HepG2 (cell line): Measurements from ENCODE around the gene PLAC9. TPM values are rescaled to one million over a fixed set of nuclear protein-coding genes. Genes with fewer than 3 reads are reported as not detected.

Experiments
- ATAC-seq: fragments of 200-7000 bp; cut with Tn5 transposase; 3 replicates; pipeline ENCODE4 v1.9.1; 2020; ENCODE audit warnings: mild to moderate bottlenecking, moderate library complexity
- BruUV-seq: library from RNA; stranded (reverse); fragments of 400-500 nt; replicated peaks from 2 replicates; lab custom pipeline; 2021; lab: Mats Ljungman, UMichigan
- CTCF ChIA-PET: fragments of 300-600 bp; formaldehyde crosslinking; extraction: SDS; loops from one replicate; lab custom pipeline; 2021; ENCODE audit warnings: low total read pairs, inconsistent platforms, low intra/inter-chr PET ratio; lab: Yijun Ruan, JAX
- POLR2A ChIA-PET: fragments of 350-600 bp; sonication (Branson Sonifier 250); formaldehyde crosslinking; loops from one replicate; lab custom pipeline; 2020; ENCODE audit warnings: antibody characterized with exemption, inconsistent platforms; lab: Yijun Ruan, JAX
- DNase-seq: peaks from one replicate; pipeline ENCODE4 v3.0.0-alpha.2; 2015; ENCODE audit warnings: low spot score
- FAIRE-seq: peaks from 3 replicates; lab custom pipeline; 2011; peaks lifted over from hg19 to GRCh38; lab: Jason Lieb, UNC
- H2AFZ ChIP-seq: one replicate; pipeline ENCODE4 v1.6.1; 2011; ENCODE audit warnings: low read length, inconsistent platforms
- H3K27ac ChIP-seq: fragments of 300-600 bp; 3 replicates; pipeline ENCODE4 v1.8.0; 2011; ENCODE audit warnings: mixed run types, mild to moderate bottlenecking, mixed read lengths, low read length, inconsistent platforms; ENCODE audit not compliant: insufficient read depth; ENCODE audit errors: extremely low read length
- H3K27me3 ChIP-seq, 2 experiments: fragments of 200-600 bp in 1 of 2; 2 replicates in 1 of 2; 3 replicates in 1 of 2; pipeline versions ENCODE4 v1.6.0 to v1.8.0; 2011; ENCODE audit warnings: low read length in 2 of 2, mild to moderate bottlenecking in 2 of 2, moderate library complexity in 2 of 2, inconsistent platforms in 1 of 2; ENCODE audit not compliant: insufficient read depth in 2 of 2, control insufficient read depth in 1 of 2
- H3K36me3 ChIP-seq, 2 experiments: fragments of 200-600 bp in 1 of 2; replicated peaks in 1 of 2; 2 replicates in 1 of 2; 3 replicates in 1 of 2; pipeline versions ENCODE4 v1.5.1 to v1.8.0; 2011; ENCODE audit warnings: low read length in 2 of 2, inconsistent platforms in 1 of 2; ENCODE audit not compliant: insufficient read depth in 2 of 2, control insufficient read depth in 1 of 2
- H3K4me1 ChIP-seq: 2 replicates; pipeline ENCODE4 v1.5.1; 2012; ENCODE audit warnings: low read length, inconsistent platforms; ENCODE audit not compliant: insufficient read depth
- H3K4me2 ChIP-seq: 2 replicates; pipeline ENCODE4 v1.6.0; 2011; ENCODE audit warnings: low read depth, low read length, inconsistent platforms
- H3K4me3 ChIP-seq, 3 experiments: fragments of 200-600 bp in 1 of 3; sonication (generic), shearing (Covaris generic) in 1 of 3; replicated peaks in 1 of 3; 2 replicates each; pipeline ENCODE4 v1.5.1; 2011 to 2016; ENCODE audit warnings: low read length in 3 of 3, inconsistent platforms in 2 of 3, low read depth in 2 of 3, mild to moderate bottlenecking in 2 of 3, control low read depth in 1 of 3, mixed read lengths in 1 of 3; ENCODE audit not compliant: insufficient read depth in 1 of 3
- H3K79me2 ChIP-seq: one replicate; pipeline ENCODE4 v1.6.1; 2011; ENCODE audit warnings: low read length, inconsistent platforms; ENCODE audit not compliant: insufficient read depth
- H3K9ac ChIP-seq: 2 replicates; pipeline ENCODE4 v1.6.0; 2011; ENCODE audit warnings: mild to moderate bottlenecking, low read depth, low read length, inconsistent platforms; ENCODE audit not compliant: insufficient read depth
- H3K9me3 ChIP-seq: 2 replicates; pipeline ENCODE4 v1.5.1; 2012; ENCODE audit warnings: mild to moderate bottlenecking, low read length
- H4K20me1 ChIP-seq: 2 replicates; pipeline ENCODE4 v1.6.0; 2011; ENCODE audit warnings: inconsistent platforms, mild to moderate bottlenecking, low read length, moderate library complexity; ENCODE audit not compliant: insufficient read depth
- FOXO1 ChIP-seq: sonication (generic); formaldehyde crosslinking; IDR thresholded peaks from 2 replicates; pipeline ENCODE4 v1.4.0; 2020; ENCODE audit warnings: missing genetic modification reagents
- IRF2 ChIP-seq: IDR thresholded peaks from 2 replicates; pipeline ENCODE4 v1.6.1; 2018; ENCODE audit warnings: missing genetic modification reagents, missing compliant biosample characterization
- MAF1 ChIP-seq: sonication (generic); formaldehyde crosslinking; IDR thresholded peaks from 2 replicates; pipeline ENCODE4 v1.5.0; 2020; ENCODE audit warnings: missing genetic modification reagents, borderline replicate concordance
- MXD4 ChIP-seq: IDR thresholded peaks from 2 replicates; pipeline ENCODE4 v1.6.1; 2016; ENCODE audit warnings: mild to moderate bottlenecking, missing biosample characterization, missing genetic modification reagents
- U2AF1 ChIP-seq: fragments of 200-400 bp; formaldehyde crosslinking; optimal IDR thresholded peaks from 2 replicates; pipeline ENCODE3; 2017; ENCODE audit warnings: mild to moderate bottlenecking, low read depth, low read length
- ZBTB44 ChIP-seq: sonication (generic); formaldehyde crosslinking; IDR thresholded peaks from 2 replicates; pipeline ENCODE4 v1.4.0; 2020; ENCODE audit warnings: missing genetic modification reagents
- ZFP36L1 ChIP-seq: sonication (generic); formaldehyde crosslinking; IDR thresholded peaks from 2 replicates; pipeline ENCODE4 v1.8.0; 2022; ENCODE audit warnings: mild to moderate bottlenecking, missing genetic modification reagents, moderate library complexity
- ZNF674 ChIP-seq: sonication (generic); formaldehyde crosslinking; IDR thresholded peaks from 2 replicates; pipeline ENCODE4 v1.5.0; 2020; ENCODE audit warnings: low read depth, mild to moderate bottlenecking, missing genetic modification reagents
- ZNF678 ChIP-seq: sonication (generic); formaldehyde crosslinking; IDR thresholded peaks from 2 replicates; pipeline ENCODE4 v1.4.0; 2020; ENCODE audit warnings: mild to moderate bottlenecking, missing genetic modification reagents
- ZNF776 ChIP-seq: sonication (generic); formaldehyde crosslinking; IDR thresholded peaks from 2 replicates; pipeline ENCODE4 v1.4.0; 2020; ENCODE audit warnings: mild to moderate bottlenecking, missing genetic modification reagents
- WGBS: methylation state at CpG from one replicate; pipeline ENCODE4 v1.1.6; 2017; ENCODE audit warnings: low lambda C conversion rate; 5-methylcytosine and 5-hydroxymethylcytosine counted together
- in situ Hi-C: cut with HindIII; loops from 2 replicates; pipeline ENCODE4 v1.10.0; 2017; ENCODE audit warnings: low pct_unique_long_range_greater_than_20kb; ENCODE audit not compliant: extremely low pct_ligation_motif_present
- intact Hi-C: fragments of 100-400 bp; cut with micrococcal nuclease; formaldehyde crosslinking; loops from one replicate; pipeline ENCODE4 v1.10.0; 2022; ENCODE audit not compliant: unreplicated experiment
- polyA plus RNA-seq, 8 experiments: library from polyadenylated mRNA; depleted of rRNA in 3 of 8; stranded (reverse) in 7 of 8; unstranded in 1 of 8; fragments of >200 nt; fragmentation: Illumina TruSeq in 4 of 8; extraction: Trizol in 4 of 8; gene quantifications; 2 replicates each; pipeline versions ENCODE4 v1.2.1 to v1.2.3, GENCODE V29; 2011 to 2016; ENCODE audit warnings: low read depth in 4 of 8, missing spikeins in 1 of 8, mixed read lengths in 1 of 8; ENCODE audit not compliant: insufficient read depth in 1 of 8
- total RNA-seq, 5 experiments: library from RNA; depleted of rRNA; stranded (reverse); fragments of >200 nt; fragmentation: Illumina TruSeq; extraction: Trizol; gene quantifications; 2 replicates each; pipeline ENCODE4 v1.2.3, GENCODE V29; 2016; ENCODE audit warnings: low read depth in 1 of 5

Gene PLAC9
- total and polyA plus RNA-seq, 2 of the 13 experiments (the other 11 are each of a cell fraction or from before 2014, with no cell fraction given): not detected

GRCh38 chr10:80108576-80109239 is 23.8 kb upstream of the PLAC9 start:
- FAIRE-seq: no peak
- Histone ChIP-seq H3K36me3 (no peaks in the 10 kb centered on the region), H2AFZ (no peak overlapping the region), H3K4me1 (peaks cover 50% of the 10 kb centered on the region), H3K79me2 (no peaks in the 10 kb centered on the region), H3K4me2 (no peak overlapping the region), H3K4me3 (no peak overlapping the region), H3K9ac (no peak overlapping the region), H3K27ac (no peak overlapping the region), H4K20me1 (no peaks in the 10 kb centered on the region), H3K27me3 (no peaks in the 10 kb centered on the region), H3K9me3 (no peaks in the 10 kb centered on the region)
- intact Hi-C loops (no loop called here), in situ Hi-C loops (no loop called here)
- ChIA-PET POLR2A (no interaction called here), CTCF (no interaction called here)
- no peak for ATAC-seq
- 69% methylated on average over 8 of the region's 8 CpGs for WGBS
- DNase-seq: no peak
- TF ChIP-seq U2AF1 (no peak), IRF2 (CRISPR knock-in tag) (no peak), ZNF678 (no peak), ZFP36L1 (CRISPR knock-in tag) (no peak), ZBTB44 (CRISPR knock-in tag) (no peak), FOXO1 (CRISPR knock-in tag) (no peak), MXD4 (CRISPR knock-in tag) (no peak), ZNF776 (CRISPR knock-in tag) (no peak), ZNF674 (no peak), MAF1 (CRISPR knock-in tag) (no peak)
- no TSS peak for BruUV-seq
